Activated naive CD4-positive, alpha-beta T cell treated with anti-CD3 and anti-CD28 coated beads, Interleukin-2, amount 50 U/mL, for 16 hours (primary cell): ENCODE results near the gene ZNF438.
"Not testable (repeated sequence)": the region's sequence is repeated elsewhere in the genome, so short reads cannot be mapped to it uniquely, and the experiment has no call there.

Source experiments
- DNase-seq: peaks from one replicate; pipeline ENCODE4 v3.0.0-alpha.2; 2020

ZNF438 gene

DNA sequence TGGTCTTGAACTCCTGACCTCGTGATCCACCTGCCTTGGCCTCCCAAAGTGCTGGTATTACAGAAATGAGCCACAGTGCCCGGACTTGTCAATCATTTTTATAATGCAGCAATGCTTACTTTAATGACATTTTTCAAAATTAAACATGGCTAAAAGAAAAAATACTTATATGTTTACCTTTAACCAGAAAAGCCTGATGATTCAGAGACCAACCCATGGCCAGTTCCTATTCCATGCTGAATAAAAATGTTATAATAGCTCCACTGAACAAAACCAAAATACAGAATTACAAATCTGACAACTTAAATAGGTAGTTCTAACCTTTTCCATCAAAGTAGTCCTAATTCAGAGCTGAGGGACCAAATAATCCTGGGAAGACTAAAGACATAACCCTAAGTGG, 21.6 kb downstream of the ZNF438 start:
- no peak for DNase-seq

GRCh38 chr10:31005895-31006294, 25.8 kb downstream of the ZNF438 start:
- DNase-seq: no peak

- DNase-seq: no peak
Observed at GRCh38 chr10:31004611-31005193, 27.0 kb downstream of the ZNF438 start.

- DNase-seq: no peak
Observed at GRCh38 chr10:31001740-31002139, 29.9 kb downstream of the ZNF438 start.

GRCh38 chr10:31000867-31001266, 30.8 kb downstream of the ZNF438 start:
- no peak for DNase-seq

DNA sequence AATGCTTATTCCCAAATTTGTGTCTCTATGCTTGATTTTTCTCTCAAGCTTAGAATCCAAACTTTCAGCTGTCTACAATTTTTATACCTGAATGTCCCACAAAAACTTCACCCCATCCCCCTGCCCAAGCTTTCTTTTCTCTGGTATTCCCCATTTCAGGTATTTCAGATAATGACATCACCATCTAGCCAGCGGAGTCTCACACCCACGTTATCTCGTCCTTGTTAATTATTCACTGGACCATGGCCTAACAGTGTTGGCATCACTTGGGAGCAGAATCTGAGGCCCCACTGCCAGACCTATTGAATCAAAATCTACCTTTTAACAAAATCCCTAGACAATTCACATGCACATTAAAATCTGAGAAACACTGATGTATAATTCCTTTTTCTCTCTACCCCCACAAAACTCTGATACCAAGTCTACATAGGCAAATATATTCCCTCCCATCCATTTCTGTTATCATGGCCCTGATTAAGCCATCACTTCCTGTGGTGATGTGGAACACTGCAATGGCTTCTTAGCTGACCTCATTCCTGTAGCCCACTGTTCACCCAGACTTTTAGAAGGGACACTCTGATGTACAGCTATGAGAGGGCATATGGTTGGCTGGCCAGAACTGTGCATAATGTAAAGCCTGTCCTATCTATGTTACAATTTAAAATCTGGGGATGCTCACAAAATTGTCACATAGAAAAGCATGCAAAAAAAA, 31.4 kb downstream of the ZNF438 start:
- DNase-seq: no peak

- DNase-seq: no peak
Observed at GRCh38 chr10:30999070-30999712, 32.5 kb downstream of the ZNF438 start.

- no peak for DNase-seq
Observed at GRCh38 chr10:30997536-30998235, 34.0 kb downstream of the ZNF438 start.

GRCh38 chr10:30996481-30997005, 35.1 kb downstream of the ZNF438 start:
- DNase-seq: no peak

- DNase-seq: no peak
Observed at GRCh38 chr10:30995081-30995770, 36.4 kb downstream of the ZNF438 start.

- no peak for DNase-seq
Observed at GRCh38 chr10:30993155-30993554, 38.5 kb downstream of the ZNF438 start.

GRCh38 chr10:30992681-30993080, 39.0 kb downstream of the ZNF438 start:
- no peak for DNase-seq

- DNase-seq: no peak
Observed at GRCh38 chr10:30991647-30992011, 40.0 kb downstream of the ZNF438 start.

DNA sequence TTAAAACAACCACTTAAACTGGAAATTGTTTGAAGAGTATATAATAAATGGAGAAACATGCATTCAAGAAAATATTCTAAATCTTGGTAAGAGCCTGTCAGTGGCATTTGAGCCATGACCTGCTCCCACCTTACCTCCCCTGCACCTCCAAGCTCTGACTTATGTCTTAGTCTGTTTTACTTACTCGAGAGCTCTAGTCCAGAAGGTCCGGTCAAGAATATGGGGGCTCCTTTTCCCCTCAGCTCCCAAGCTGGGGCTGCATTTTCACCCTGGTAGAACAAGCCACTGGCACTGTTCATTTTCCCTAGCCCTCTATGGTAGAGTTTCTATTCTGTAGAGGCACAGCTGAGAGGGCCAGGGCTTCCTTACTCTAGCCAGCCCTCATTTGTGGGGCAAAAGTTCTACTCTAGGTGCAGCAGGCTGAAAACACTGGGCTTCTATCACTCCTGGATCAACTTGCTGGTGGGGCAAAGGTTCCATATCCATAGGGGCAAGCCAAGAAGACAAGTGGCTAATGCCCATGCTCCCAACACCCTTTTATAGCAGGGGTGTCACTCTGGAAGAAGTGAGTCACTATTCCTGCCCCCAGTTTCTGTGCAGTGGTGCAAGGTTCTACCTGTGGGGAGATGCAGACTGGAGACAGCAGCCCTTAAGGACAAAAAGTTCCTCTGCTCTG, 40.6 kb downstream of the ZNF438 start:
- DNase-seq: no peak

GRCh38 chr10:30990351-30990750, 41.3 kb downstream of the ZNF438 start:
- DNase-seq: no peak

DNA sequence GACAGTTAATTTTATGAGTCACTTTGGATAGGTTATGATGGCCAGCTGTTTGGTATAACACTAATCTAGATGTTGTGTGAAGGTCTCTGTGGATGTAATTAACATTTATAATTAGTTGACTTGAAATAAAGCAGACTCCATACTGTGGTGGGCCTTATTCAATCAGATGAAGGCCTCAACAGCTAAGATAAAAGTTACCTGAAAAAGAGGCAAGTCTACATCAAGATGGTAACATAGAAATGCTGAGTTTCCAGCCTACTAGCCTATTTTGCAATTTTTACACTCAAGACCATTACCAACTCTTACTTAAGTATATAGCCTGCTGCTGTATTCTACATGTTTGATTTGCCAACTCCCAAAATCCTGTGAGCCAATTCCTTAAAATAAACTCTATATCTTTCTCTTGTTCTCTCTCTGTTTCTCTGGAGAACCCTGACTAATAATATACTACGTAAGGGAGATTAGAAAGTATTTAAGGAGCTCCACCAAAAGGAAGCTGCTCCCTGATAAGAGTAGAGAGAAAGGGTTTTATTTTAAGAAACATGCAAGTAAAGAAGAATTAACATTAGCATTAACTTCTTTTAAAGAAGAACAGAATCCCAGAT, 42.7 kb downstream of the ZNF438 start:
- no peak for DNase-seq

GRCh38 chr10:30987463-30987862, 44.2 kb downstream of the ZNF438 start:
- DNase-seq: no peak

DNA sequence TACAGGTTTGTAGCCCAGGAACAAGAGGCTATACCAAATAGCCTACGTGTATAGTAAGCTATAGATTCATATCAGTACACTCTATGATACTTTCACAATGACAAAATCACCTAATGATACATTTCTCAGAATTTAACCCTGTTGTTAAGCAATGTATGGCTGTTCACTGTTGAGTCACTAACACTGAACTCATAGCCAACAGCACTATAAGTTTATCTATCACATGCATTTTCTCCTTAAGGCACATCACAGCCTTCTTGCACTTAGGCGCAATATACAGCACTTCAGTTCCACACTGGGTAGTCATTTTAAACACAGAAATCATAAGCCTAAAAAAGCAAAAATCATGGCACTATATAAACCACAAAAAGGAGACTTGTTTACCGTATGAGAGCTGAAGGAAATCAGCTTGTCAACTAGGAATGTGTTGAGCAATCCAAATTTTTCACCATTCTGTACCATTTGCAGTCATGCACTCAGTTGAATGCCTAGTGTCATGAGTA, 45.6 kb downstream of the ZNF438 start:
- DNase-seq: no peak

- no peak for DNase-seq
Observed at GRCh38 chr10:30985512-30985911, 46.2 kb downstream of the ZNF438 start.

GRCh38 chr10:30984563-30985328, 46.9 kb downstream of the ZNF438 start:
- DNase-seq: no peak

DNA sequence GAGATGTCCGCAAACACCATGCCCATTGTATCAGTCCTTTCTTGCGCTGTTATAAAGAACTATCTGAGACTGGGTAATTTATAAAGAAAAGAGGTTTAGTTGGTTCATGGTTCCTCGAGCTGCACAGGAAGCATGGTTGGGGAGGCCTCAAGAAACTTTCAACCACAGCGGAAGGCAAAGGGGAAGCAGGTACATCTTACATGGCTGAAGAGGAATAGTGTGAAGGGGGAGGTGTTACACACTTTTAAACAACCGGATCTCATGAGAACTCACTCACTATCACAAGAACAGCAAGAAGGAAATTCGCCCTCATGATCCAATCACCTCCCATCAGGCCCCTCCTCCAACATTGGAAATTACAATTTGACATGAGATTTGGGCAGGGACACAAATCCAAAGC, 48.5 kb downstream of the ZNF438 start:
- not testable (repeated sequence) for DNase-seq
